Psoas muscle (tissue), 8 donors: ENCODE data around the gene NR3C1. TPM values are rescaled to one million over a fixed set of nuclear protein-coding genes. Genes with fewer than 3 reads are reported as not detected.

Experiments used
- ATAC-seq, 4 donors: fragments of 200-7000 bp; cut with Tn5 transposase; one replicate each; pipeline ENCODE4 v1.9.1; 2020; ENCODE audit warnings: moderate library complexity in 3 of 4, mild to moderate bottlenecking in 2 of 4
- DNase-seq, 2 donors: peaks; one replicate each; pipeline ENCODE4 v3.0.0-alpha.2; 2020
- H3K27ac ChIP-seq: fragments of 200-600 bp; one replicate; pipeline ENCODE4 v1.8.0; 2022
- H3K27me3 ChIP-seq, 3 donors: fragments of 200-600 bp in 1 of 3; one replicate each; pipeline versions ENCODE4 v1.6.1 to v1.8.0; 2013 to 2022; ENCODE audit warnings: low read length in 2 of 3, mild to moderate bottlenecking in 2 of 3, moderate library complexity in 1 of 3; ENCODE audit not compliant: insufficient read depth in 3 of 3
- H3K36me3 ChIP-seq, 2 donors: fragments of 200-600 bp in 1 of 2; one replicate each; pipeline versions ENCODE4 v1.6.1 to v1.8.0; 2013 to 2022; ENCODE audit warnings: low read depth in 1 of 2, mild to moderate bottlenecking in 1 of 2, moderate library complexity in 1 of 2; ENCODE audit not compliant: insufficient read depth in 1 of 2
- H3K4me1 ChIP-seq: fragments of 200-600 bp; one replicate; pipeline ENCODE4 v1.8.0; 2022
- H3K4me3 ChIP-seq: fragments of 200-600 bp; one replicate; pipeline ENCODE4 v1.8.0; 2022; ENCODE audit warnings: mild to moderate bottlenecking
- H3K9me3 ChIP-seq: fragments of 200-600 bp; one replicate; pipeline ENCODE4 v1.8.0; 2022
- WGBS, 3 donors: extraction: QIAGEN DNeasy Blood & Tissue Kit; methylation state at CpG; one replicate each; pipeline versions ENCODE4 v1.1.6 to v1.1.7; 2013; 5-methylcytosine and 5-hydroxymethylcytosine counted together
- intact Hi-C, 2 donors: fragments of 100-400 bp; cut with DNase I; formaldehyde crosslinking; loops; one replicate each; pipeline versions ENCODE4 v1.11.0 to v1.14.2; 2022
- polyA plus RNA-seq, 3 donors: library from polyadenylated mRNA; stranded (reverse); fragments of 200-250 nt; gene quantifications; one replicate each; pipeline ENCODE4 v1.2.3, GENCODE V29; 2013
- total RNA-seq, 4 donors: library from RNA; stranded (reverse); fragmentation: NEBNext Ultra II Directional in 2 of 4; extraction: Animal tissue kit (Norgen Biotek cat#: 25700) in 2 of 4; gene quantifications; one replicate each; pipeline versions ENCODE4 v1.2.1 to v1.2.4, GENCODE V29; 2021 to 2023
- TF ChIP-seq, protein P1 (sequence below): fragments of 200-600 bp; IDR thresholded peaks from one replicate; pipeline ENCODE4 v1.8.0; 2022; ENCODE audit warnings: antibody characterized with exemption
- donor health status: healthy with polysubstance abuse.
- donor health status: DM: no; HTN: no; CAD: no; lungs with moderate emphysema.
- donor health status: Bipolar disorder and iron deficiency.
- donor health status: healthy.
- donor health status: DM: yes; HTN: yes; CAD: no.
- donor health status: DM: no; HTN: no; CAD: no.
- donor health status: DM: no; HTN: no; CAD: no.
- donor health status: DM: yes; HTN: yes; CAD: no.

The NR3C1 gene
- total and polyA plus RNA-seq, 7 donors, result 16.5 to 89.7 (median 55.8) TPM

DNA sequence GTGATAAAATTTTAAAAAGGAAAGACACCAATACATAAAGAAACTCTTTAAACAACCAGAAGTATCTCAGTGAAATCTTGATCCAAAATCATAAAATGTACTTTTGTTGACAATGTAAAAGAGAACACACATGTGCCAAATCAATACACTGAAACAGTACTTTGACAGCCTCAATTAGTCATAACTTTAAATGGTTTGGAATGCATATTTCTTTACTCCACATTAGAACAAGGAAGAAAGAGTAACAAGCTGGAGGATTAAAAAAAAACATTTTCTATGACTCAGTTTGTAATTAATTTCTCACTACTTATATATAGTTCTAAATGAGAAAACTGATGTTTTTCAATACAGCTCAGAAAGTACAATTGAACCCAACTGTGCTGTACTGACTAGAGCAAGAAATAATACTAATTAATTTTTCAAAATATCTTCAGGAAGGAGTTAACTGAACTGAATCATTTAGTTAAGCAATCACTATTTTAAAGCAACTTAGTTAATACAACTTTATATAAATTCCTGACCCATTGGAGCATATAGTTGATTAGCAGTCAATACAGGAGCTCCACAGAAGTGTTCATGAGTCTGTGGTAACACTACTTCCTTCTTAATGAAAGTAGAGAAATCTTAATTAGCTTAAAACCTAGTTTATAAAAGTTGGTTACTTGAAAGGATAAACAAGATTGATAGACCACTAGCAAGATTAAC lies 101.0 kb downstream of the NR3C1 start:
- TF ChIP-seq, protein P1, sequence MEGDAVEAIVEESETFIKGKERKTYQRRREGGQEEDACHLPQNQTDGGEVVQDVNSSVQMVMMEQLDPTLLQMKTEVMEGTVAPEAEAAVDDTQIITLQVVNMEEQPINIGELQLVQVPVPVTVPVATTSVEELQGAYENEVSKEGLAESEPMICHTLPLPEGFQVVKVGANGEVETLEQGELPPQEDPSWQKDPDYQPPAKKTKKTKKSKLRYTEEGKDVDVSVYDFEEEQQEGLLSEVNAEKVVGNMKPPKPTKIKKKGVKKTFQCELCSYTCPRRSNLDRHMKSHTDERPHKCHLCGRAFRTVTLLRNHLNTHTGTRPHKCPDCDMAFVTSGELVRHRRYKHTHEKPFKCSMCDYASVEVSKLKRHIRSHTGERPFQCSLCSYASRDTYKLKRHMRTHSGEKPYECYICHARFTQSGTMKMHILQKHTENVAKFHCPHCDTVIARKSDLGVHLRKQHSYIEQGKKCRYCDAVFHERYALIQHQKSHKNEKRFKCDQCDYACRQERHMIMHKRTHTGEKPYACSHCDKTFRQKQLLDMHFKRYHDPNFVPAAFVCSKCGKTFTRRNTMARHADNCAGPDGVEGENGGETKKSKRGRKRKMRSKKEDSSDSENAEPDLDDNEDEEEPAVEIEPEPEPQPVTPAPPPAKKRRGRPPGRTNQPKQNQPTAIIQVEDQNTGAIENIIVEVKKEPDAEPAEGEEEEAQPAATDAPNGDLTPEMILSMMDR, result no peak
- no peak for ATAC-seq
- Histone ChIP-seq H3K36me3 (peaks cover 6 to 45% of the 10 kb centered on the region in 2 donors), H3K4me1 (peaks cover 34% of the 10 kb centered on the region), H3K27ac (no peak overlapping the region), H3K4me3 (no peak overlapping the region), H3K27me3 (no peaks in the 10 kb centered on the region), H3K9me3 (no peaks in the 10 kb centered on the region)
- DNase-seq, result no peak
- intact Hi-C loops, result no loop called here

DNA sequence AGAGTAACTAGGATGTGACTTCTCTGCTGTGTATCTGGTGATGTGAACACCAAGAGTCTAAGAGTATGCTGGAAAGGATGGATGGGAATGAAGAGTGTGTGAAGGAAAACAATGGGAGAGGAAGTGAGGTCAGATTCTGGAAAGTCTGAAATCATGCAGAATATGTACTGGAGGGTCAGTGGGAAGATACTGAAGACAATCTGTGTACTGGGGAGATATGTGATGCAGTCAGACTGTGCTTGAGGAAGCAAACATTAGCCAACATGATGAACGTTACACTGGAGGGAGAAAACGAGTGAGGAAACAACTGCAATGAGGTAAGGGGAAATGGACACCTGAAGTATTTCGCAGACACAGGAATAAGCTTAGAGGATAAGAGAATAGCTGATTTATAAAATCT lies 105.7 kb downstream of the NR3C1 start:
- ATAC-seq, result no peak
- H3K27me3 ChIP-seq, result no peaks in the 10 kb centered on the region
- DNase-seq, result no peak
- no peak overlapping the region for H3K27ac ChIP-seq
- 64 to 81% (median 70%) methylated on average over 3 of the region's 3 CpGs for WGBS, 3 donors
- H3K36me3 ChIP-seq, result peaks cover 9 to 79% of the 10 kb centered on the region in 2 donors
- no peaks in the 10 kb centered on the region for H3K9me3 ChIP-seq
- intact Hi-C loops, result loop anchor here in 1 of 2 donors (5.0 kb wide), 1 partner anchor 40 kb away; no protein-coding TSS in a partner anchor
- H3K4me3 ChIP-seq, result no peak overlapping the region
- TF ChIP-seq, protein P1, result no peak
- peaks cover 17% of the 10 kb centered on the region for H3K4me1 ChIP-seq

DNA sequence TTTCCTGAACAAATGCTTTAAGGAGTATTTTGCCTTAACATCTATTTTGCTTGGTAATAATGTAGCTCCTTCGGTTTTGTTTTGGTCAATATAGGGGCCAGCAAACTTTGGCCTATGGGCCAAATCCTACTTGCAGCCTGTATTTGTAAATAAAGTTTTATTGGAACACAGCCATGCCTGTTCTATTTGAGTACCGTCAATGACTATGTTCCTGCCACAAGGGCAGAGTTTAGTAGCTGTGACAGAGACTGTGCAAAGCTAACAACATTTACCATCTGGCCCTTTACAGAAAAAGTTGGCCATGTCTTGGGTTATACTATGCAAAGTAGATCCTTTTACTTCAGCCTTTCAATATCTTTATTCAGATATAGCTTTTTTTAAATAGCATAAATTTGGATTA lies 113.4 kb downstream of the NR3C1 start:
- Histone ChIP-seq H3K4me3 (no peak overlapping the region), H3K27ac (no peak overlapping the region), H3K27me3 (no peaks in the 10 kb centered on the region), H3K36me3 (peaks cover 10 to 61% of the 10 kb centered on the region in 2 donors), H3K4me1 (no peaks in the 10 kb centered on the region), H3K9me3 (no peaks in the 10 kb centered on the region)
- WGBS, 3 donors, result 62 to 73% (median 63%) methylated on average over 2 of the region's 2 CpGs
- TF ChIP-seq, protein P1, result no peak
- intact Hi-C loops, result no loop called here
- ATAC-seq (peak in 2 of 4 donors; percentile 45 to 46), DNase-seq (no peak)

DNA sequence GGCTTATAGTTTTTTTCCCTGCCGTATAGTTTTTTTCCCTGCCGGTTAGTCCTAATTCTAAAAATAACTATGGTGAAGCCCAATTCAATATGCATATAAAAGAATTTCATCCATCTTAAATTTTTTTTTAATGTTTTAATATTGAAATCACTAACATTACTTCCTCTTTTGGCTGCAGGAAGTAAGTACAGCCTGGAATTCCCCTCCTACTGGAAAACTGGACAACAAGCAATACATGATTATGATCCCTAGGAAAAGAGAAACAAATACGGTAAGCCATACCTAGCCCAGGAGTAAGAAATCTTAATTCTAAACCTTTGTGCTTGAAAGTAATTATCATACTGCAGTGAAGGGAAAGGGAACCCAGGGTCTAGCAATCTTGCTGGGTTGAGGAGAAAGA lies 119.0 kb downstream of the NR3C1 start:
- TF ChIP-seq, protein P1, result no peak
- peaks cover 10% of the 10 kb centered on the region for H3K9me3 ChIP-seq
- no peak for DNase-seq
- H3K4me3 ChIP-seq, result no peak overlapping the region
- H3K27me3 ChIP-seq, result no peaks in the 10 kb centered on the region
- peaks cover 3 to 43% of the 10 kb centered on the region in 2 donors for H3K36me3 ChIP-seq
- no peak overlapping the region for H3K27ac ChIP-seq
- 77 to 81% (median 80%) methylated on average over 3 of the region's 3 CpGs for WGBS, 3 donors
- ATAC-seq, result no peak
- no peaks in the 10 kb centered on the region for H3K4me1 ChIP-seq
- intact Hi-C loops, result no loop called here

DNA sequence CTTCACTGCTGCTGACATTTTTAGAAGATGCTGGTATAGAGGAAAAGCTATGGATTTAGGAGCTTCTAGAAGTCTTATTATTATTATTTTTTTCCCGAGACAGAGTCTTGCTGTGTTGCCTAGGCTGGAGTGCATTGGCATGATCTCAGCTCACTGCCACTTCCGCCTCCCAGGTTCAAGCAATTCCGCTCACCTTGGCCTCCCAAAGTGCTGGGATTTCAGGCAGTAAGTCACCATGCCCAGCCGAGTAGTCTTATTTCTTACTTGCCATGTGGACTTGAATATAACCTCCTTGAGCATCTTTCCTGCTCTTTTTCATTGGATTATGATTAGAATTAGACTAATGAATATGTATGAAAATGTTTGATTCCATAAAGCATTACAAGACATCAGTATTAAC lies 119.5 kb downstream of the NR3C1 start:
- Histone ChIP-seq H3K36me3 (peaks cover 3 to 47% of the 10 kb centered on the region in 2 donors), H3K9me3 (peaks cover 10% of the 10 kb centered on the region), H3K27me3 (no peaks in the 10 kb centered on the region), H3K4me3 (no peak overlapping the region), H3K4me1 (no peaks in the 10 kb centered on the region), H3K27ac (no peak overlapping the region)
- intact Hi-C loops, result no loop called here
- TF ChIP-seq, protein P1, result no peak
- no peak for DNase-seq
- no peak for ATAC-seq
- WGBS, 3 donors, result 97 to 99% (median 99%) methylated on average over 4 of the region's 4 CpGs
